Eye (tissue), 1 donor: ENCODE results near the gene PHAF1.
A peak's percentile ranks its signal among the peaks of the same experiment; 100 is the strongest.

Experiments
- DNase-seq: peaks from one replicate; pipeline ENCODE4 v3.0.0-alpha.2; 2015

The PHAF1 gene

DNA sequence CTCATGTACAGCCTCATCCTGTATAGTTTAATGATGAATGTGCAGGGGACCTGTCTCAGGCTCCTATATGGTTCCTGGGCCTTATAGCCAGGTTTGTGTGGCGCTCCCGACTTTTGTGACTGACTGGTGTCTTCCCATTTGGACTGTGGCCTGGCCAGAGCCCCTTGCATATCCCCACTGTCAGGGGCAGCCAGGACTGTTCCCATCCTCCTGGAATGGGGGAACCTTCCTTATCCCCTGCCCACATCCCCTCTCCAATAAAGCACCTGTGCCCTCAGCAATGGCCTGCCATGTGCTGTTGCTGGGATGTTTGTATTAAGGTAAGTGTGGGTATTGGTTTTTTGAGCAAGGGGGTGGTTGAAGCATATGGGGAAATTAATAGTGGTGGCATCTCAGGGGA is 38.5 kb downstream of the PHAF1 start:
- no peak for DNase-seq

GRCh38 chr16:67148656-67149275 is 39.0 kb downstream of the PHAF1 start:
- DNase-seq, result no peak

GRCh38 chr16:67149276-67150046 is 39.7 kb downstream of the PHAF1 start:
- DNase-seq, result no peak

GRCh38 chr16:67150047-67150832 is 40.5 kb downstream of the PHAF1 start:
- peak; percentile 77 for DNase-seq

DNA sequence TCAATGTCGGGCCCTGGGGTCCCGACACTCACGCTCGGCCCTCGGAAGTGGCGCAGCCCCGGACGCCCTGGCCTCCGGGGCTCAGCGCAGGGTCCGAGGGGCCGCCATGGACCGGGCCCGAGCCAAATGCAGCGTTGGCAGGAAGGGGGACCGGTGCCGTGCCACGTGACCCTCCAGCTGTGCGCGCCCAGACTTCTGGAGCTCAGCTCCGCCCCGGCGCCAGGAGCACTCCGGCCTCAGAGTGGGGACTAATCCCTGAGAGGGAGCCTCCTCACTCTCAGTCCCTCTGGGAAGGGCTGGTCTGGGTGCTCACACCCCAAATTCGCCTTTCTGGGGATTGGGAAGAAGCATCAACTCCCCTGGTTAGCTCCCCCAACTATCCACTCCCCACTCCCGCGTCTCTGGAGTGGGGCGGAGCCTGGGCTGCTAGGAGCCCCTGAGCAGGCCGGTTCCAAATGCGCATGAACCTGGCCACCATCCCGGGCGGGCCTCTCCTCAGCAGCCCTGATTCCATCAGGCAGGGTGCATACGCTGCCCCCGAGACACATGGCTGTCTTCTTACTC is 41.2 kb downstream of the PHAF1 start, which contains the start of gene B3GNT9:
Gene B3GNT9 (minus strand): TSS at position 166 of the 564 bp plus-strand sequence. CDS start 513 bp downstream, outside the sequence.
- peak; percentile 85 for DNase-seq

DNA sequence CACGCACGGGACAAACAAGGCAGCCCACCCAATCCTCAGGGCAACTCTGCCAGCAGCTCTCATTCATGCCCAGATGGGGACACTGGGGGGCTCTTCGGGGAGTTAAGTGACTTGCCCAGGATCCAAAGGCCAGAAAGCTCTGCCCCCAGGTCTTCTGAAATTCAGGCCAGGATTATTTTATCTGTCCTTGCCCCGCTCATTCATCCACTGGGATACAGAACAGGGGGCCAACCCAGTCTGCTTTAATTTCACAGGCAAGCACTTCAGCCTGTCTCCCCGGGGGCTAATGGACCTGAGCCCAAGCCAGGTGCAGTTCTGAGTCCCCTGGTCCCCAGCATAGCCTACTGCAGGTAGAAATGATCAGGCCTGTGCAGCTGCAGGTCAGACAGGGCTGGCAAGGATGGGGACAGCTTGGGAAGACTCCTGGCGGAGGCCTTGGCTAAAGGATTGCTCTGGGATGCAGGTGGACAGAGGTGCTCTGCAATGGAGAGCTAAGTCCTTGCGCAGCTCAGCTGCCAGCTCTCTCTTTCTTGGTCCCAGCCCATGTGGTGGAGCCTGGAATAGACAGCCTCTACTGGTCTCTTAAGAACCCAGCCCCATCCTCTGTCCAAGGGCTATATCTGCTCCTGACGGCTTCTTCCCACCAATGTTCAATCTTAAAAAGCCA is 41.8 kb downstream of the PHAF1 start:
- DNase-seq, result no peak

- peak; percentile 48 for DNase-seq
Observed at GRCh38 chr16:67154578-67155294, 45.0 kb downstream of the PHAF1 start.

DNA sequence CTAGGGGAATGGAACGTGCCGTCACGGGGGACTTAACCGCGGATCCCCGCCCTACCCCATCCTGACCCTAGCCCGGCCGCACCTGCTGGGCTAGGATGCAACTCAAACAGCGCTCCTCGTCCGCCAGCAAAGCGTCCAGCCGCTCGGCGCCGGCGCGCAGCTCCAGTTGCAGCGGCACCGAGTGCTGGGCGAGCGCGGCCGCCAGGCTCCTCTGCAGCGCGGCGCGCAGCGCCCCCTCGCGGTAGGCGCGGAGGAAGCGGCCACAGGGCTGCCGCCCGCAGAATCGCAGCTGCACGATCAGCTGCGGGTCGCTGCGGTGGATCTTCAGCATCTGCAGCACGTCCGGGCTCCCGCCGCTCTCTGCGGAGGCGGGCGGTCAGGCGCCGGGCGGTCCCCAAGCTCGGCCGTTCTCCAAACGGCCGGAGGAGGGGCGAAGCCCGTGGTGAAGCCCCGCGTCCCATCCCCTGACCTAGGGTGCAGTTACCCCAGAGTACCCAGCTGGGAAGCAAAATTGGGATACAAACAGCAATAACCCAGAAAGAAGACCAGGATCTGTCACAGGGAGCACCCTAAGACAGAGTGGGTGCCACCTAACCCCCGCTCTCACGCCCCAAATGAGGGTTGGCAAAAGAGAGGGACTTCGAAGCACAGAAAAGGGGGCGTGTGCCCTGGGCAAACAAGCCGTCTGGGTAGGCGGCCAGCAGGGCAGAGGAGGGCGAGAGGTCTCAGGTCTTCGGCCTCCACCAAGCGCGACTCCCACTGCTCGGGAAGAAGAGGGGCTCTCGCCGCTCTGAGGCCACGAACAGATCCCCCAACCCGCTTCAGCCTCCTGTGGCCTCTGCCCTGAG is 45.8 kb downstream of the PHAF1 start:
- DNase-seq, result peak; percentile 93

GRCh38 chr16:67156143-67156844 is 46.6 kb downstream of the PHAF1 start:
- no peak for DNase-seq

GRCh38 chr16:67157106-67157748 is 47.5 kb downstream of the PHAF1 start:
- no peak for DNase-seq

- no peak for DNase-seq
Observed at GRCh38 chr16:67157892-67158635, 48.3 kb downstream of the PHAF1 start.

GRCh38 chr16:67158637-67159600 is 49.2 kb downstream of the PHAF1 start:
- peak; percentile 44 for DNase-seq

- DNase-seq, result no peak
Observed at GRCh38 chr16:67161595-67162058, 51.9 kb downstream of the PHAF1 start.

- DNase-seq, result no peak
Observed at GRCh38 chr16:67162506-67163163, 52.9 kb downstream of the PHAF1 start.

DNA sequence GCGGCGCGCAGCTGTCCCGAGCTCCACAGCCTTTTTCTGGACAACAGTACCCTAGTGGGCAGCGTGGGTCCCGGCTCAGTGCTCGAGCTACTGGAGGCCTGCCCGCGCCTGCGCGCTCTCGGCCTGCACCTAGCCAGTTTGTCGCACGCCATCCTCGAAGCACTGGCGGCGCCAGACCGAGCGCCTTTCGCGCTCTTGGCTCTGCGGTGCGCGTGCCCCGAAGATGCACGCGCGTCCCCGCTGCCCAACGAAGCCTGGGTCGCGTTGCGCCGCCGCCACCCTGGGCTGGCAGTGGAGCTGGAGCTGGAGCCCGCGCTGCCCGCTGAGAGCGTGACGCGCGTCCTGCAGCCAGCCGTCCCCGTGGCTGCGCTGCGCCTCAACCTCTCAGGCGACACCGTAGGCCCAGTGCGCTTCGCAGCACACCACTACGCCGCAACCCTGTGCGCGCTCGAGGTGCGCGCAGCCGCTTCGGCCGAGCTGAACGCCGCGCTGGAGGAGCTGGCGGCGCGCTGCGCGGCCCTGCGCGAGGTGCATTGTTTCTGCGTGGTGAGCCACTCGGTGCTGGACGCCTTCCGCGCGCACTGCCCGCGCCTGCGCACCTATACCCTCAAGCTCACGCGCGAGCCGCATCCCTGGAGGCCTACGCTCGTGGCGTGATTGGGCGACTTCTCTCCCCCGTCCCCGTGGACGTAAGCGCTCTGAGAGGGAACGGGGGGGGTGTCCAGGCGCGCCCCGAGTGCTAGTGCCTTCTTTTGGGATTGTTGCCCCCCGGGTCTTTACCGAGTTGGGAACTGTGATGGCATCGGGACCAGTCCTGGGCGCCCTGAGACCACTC is 53.6 kb downstream of the PHAF1 start:
- peak; percentile 80 for DNase-seq

- DNase-seq, result no peak
Observed at GRCh38 chr16:67163999-67164558, 54.3 kb downstream of the PHAF1 start.
